HUES64 (cell line): ENCODE measurements around the gene CASP6. TPM values are rescaled to one million over a fixed set of nuclear protein-coding genes. Genes with fewer than 3 reads are reported as not detected.

ENCODE experiments used
- H3K27ac ChIP-seq: 2 replicates; pipeline ENCODE4 v1.7.0; 2013; ENCODE audit warnings: low read depth, low read length, inconsistent platforms
- H3K27me3 ChIP-seq: 2 replicates; pipeline ENCODE4 v1.6.1; 2013; ENCODE audit warnings: mild to moderate bottlenecking, low read length; ENCODE audit not compliant: insufficient read depth
- H3K36me3 ChIP-seq: 2 replicates; pipeline ENCODE4 v1.6.1; 2013; ENCODE audit warnings: mild to moderate bottlenecking, low read length; ENCODE audit not compliant: insufficient read depth
- H3K4me1 ChIP-seq: 2 replicates; pipeline ENCODE4 v1.6.1; 2013; ENCODE audit warnings: mild to moderate bottlenecking, low read length, moderate library complexity; ENCODE audit not compliant: insufficient read depth
- H3K4me3 ChIP-seq: 2 replicates; pipeline ENCODE4 v1.5.1; 2013; ENCODE audit warnings: mild to moderate bottlenecking, low read length, moderate library complexity
- H3K9ac ChIP-seq: 2 replicates; pipeline ENCODE4 v1.6.1; 2013; ENCODE audit warnings: mild to moderate bottlenecking, low read depth, low read length
- H3K9me3 ChIP-seq: 2 replicates; pipeline ENCODE4 v1.6.1; 2013; ENCODE audit warnings: low read depth, low read length; ENCODE audit not compliant: insufficient read depth
- WGBS: fragments of 150-250, 120-280 bp; methylation state at CpG from one replicate; pipeline ENCODE4 v1.1.7; 2013; ENCODE audit warnings: missing lambda C conversion rate; 5-methylcytosine and 5-hydroxymethylcytosine counted together
- polyA plus RNA-seq, 2 experiments: library from polyadenylated mRNA; stranded (reverse); fragments of 50-300 nt; gene quantifications; one replicate each; pipeline ENCODE4 v1.2.3, GENCODE V29; 2013

Gene CASP6
- 31.5 TPM for polyA plus RNA-seq (2013, experiment 1 of 2)
- polyA plus RNA-seq (2013, experiment 2 of 2), result 37.0 TPM

GRCh38 chr4:109702950-109703663 is at the start of gene CASP6:
Gene CASP6, minus strand, starts transcription at chr4:109703445. Its CDS starts 50 bp downstream, at chr4:109703395.
- under 1% methylated on average over 72 of the region's 72 CpGs for WGBS
- Histone ChIP-seq H3K27me3 (no peaks in the 10 kb centered on the region), H3K4me3 (peak within 1 kb of the TSS; percentile 92), H3K36me3 (peaks cover 14% of the 10 kb centered on the region), H3K9ac (peak within 1 kb of the TSS; percentile 78), H3K4me1 (peaks cover 15% of the 10 kb centered on the region), H3K9me3 (no peaks in the 10 kb centered on the region), H3K27ac (peak within 1 kb of the TSS; percentile 76)

DNA sequence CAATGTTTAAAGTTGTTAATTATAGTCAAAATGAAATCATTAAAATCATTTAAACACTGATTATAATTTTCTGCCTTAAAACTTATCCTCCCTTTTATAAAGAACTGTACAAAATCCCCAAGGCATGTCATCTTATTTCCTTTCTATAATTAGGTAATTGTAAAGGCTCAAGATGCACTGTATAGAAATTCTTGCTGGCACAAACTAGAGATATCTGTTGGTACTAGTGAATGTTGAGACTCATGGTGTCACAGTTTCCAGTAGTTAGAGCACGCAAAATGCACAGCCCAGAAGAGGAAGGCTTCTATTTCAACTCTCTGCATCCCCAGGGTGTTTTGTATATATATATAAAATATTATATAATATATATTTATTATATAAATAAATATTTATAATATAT is 49.3 kb upstream of the CASP6 start:
- no CpG with 5 or more reads among the region's 1 CpG for whole genome bisulfite sequencing
- no peaks in the 10 kb centered on the region for H3K9me3 ChIP-seq
- no peaks in the 10 kb centered on the region for H3K4me1 ChIP-seq
- no peaks in the 10 kb centered on the region for H3K27me3 ChIP-seq
- H3K4me3 ChIP-seq, result no peak overlapping the region
- H3K27ac ChIP-seq, result no peak overlapping the region
- no peaks in the 10 kb centered on the region for H3K36me3 ChIP-seq
- no peak overlapping the region for H3K9ac ChIP-seq

GRCh38 chr4:109751852-109752251 is 48.6 kb upstream of the CASP6 start:
- H3K27ac ChIP-seq, result no peak overlapping the region
- no peak overlapping the region for H3K4me3 ChIP-seq
- no peaks in the 10 kb centered on the region for H3K9me3 ChIP-seq
- 94% methylated on average over 4 of the region's 4 CpGs for WGBS
- H3K27me3 ChIP-seq, result no peaks in the 10 kb centered on the region
- no peaks in the 10 kb centered on the region for H3K4me1 ChIP-seq
- H3K9ac ChIP-seq, result no peak overlapping the region
- H3K36me3 ChIP-seq, result no peaks in the 10 kb centered on the region

- no peaks in the 10 kb centered on the region for H3K4me1 ChIP-seq
- no peak overlapping the region for H3K27ac ChIP-seq
- no peak overlapping the region for H3K4me3 ChIP-seq
- H3K9ac ChIP-seq, result no peak overlapping the region
- 98% methylated on average over 4 of the region's 4 CpGs for WGBS
- no peaks in the 10 kb centered on the region for H3K9me3 ChIP-seq
- no peaks in the 10 kb centered on the region for H3K36me3 ChIP-seq
- no peaks in the 10 kb centered on the region for H3K27me3 ChIP-seq
These were observed 47.5 kb upstream of the CASP6 start for GRCh38 chr4:109750652-109751244.

GRCh38 chr4:109749388-109750082 is 46.3 kb upstream of the CASP6 start:
- Histone ChIP-seq H3K4me3 (no peak overlapping the region), H3K4me1 (no peaks in the 10 kb centered on the region), H3K27ac (no peak overlapping the region), H3K27me3 (no peaks in the 10 kb centered on the region), H3K36me3 (no peaks in the 10 kb centered on the region), H3K9me3 (no peaks in the 10 kb centered on the region), H3K9ac (no peak overlapping the region)
- 94% methylated on average over 6 of the region's 7 CpGs for WGBS

- Histone ChIP-seq H3K27ac (no peak overlapping the region), H3K27me3 (no peaks in the 10 kb centered on the region), H3K9ac (no peak overlapping the region), H3K36me3 (no peaks in the 10 kb centered on the region), H3K4me3 (no peak overlapping the region), H3K9me3 (no peaks in the 10 kb centered on the region), H3K4me1 (no peaks in the 10 kb centered on the region)
- 96% methylated on average over 1 of the region's 1 CpG for WGBS
These were observed 44.9 kb upstream of the CASP6 start for GRCh38 chr4:109748114-109748513.

DNA sequence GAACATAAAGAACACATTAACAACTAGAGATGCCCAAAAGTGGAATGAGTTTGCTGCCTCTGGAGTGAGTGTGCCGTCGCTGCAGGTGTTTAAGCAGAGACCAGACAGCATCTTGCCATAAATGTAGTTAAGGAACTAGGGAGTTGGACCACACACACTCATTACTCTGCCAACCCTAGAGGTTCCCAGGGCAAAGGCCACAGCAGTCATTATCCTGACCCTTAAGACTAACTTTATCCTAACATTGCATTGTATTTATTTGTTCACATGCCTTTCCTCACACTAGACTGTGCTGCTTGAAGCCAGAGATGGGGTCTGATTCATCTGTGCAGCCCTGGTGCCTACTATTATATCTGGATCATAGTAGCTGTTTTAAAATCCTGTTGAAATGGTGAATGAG is 43.5 kb upstream of the CASP6 start:
- no peaks in the 10 kb centered on the region for H3K36me3 ChIP-seq
- H3K9ac ChIP-seq, result no peak overlapping the region
- H3K27ac ChIP-seq, result no peak overlapping the region
- whole genome bisulfite sequencing, result 95% methylated on average over 2 of the region's 2 CpGs
- no peaks in the 10 kb centered on the region for H3K4me1 ChIP-seq
- no peaks in the 10 kb centered on the region for H3K27me3 ChIP-seq
- H3K4me3 ChIP-seq, result no peak overlapping the region
- no peaks in the 10 kb centered on the region for H3K9me3 ChIP-seq

- H3K9ac ChIP-seq, result no peak overlapping the region
- H3K4me3 ChIP-seq, result no peak overlapping the region
- H3K9me3 ChIP-seq, result no peaks in the 10 kb centered on the region
- H3K36me3 ChIP-seq, result no peaks in the 10 kb centered on the region
- no peaks in the 10 kb centered on the region for H3K4me1 ChIP-seq
- H3K27me3 ChIP-seq, result no peaks in the 10 kb centered on the region
- H3K27ac ChIP-seq, result no peak overlapping the region
These were observed 42.6 kb upstream of the CASP6 start for GRCh38 chr4:109745830-109746229.

DNA sequence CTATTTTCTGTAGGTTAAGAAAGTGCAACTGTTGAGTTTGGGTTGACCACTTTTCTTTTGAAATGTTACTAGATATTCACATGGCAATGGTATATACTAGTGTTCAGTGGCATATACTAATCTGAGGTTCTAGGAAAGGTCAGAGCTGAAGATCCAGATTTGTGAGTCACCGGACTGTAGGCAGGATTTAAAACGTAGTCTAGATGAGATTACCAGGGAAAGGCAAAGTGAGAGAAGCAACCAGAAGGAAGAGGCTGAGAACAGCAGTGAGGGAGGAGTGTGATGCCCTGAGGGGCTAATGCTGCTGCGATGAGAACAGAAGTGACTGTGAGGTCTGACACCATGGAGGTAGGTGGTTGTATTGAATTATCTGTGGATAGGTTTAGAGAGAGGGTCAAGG is 36.3 kb upstream of the CASP6 start:
- 90% methylated on average over 3 of the region's 3 CpGs for WGBS
- Histone ChIP-seq H3K4me1 (0 out of 2 replicates have a peak, but pooled peaks cover 7% of the 10 kb centered on the region), H3K27ac (no peak overlapping the region), H3K4me3 (no peak overlapping the region), H3K27me3 (no peaks in the 10 kb centered on the region), H3K9me3 (no peaks in the 10 kb centered on the region), H3K36me3 (no peaks in the 10 kb centered on the region), H3K9ac (no peak overlapping the region)

DNA sequence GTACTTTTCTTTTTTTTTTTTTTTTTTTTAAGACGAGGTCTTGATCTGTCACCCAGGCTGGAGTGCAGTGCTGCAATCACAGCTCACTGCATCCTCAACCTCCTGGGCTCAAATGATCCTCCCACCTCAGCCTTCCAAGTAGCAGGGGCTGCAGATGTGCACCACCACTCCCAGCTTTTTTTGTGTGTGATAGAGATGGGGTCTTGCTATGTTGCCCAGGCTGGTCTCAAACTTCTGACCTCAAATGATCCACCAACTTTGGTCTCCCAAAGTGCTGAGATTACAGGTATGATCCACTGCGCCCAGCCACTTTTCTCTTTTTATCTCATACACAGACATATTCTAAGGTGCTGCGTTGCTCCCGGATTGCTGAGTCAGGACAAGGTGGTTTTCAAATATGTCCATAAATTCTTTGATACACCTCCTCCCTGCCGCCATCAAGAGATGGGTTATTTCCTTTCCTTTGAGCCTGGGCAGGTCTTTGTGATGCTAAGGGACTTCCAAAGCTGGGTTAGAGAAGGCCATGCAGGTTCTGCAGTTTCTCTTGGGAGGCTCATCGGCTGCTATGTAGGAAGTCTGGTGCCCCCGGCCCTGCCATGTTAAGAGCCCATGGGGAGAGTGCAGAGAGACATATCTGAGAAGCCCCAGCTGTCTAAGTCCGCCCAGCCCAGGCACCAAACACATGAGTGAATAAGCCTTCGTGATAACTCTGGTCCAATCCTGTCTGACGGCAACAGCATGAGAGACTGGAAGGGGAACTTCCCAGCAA is 35.0 kb upstream of the CASP6 start:
- no peaks in the 10 kb centered on the region for H3K9me3 ChIP-seq

More for the DNA sequence above, 35.0 kb upstream of the CASP6 start:
- no peak overlapping the region for H3K4me3 ChIP-seq
- H3K27ac ChIP-seq, result no peak overlapping the region
- H3K27me3 ChIP-seq, result no peaks in the 10 kb centered on the region
- WGBS, result 84% methylated on average over 9 of the region's 10 CpGs
- 0 out of 2 replicates have a peak, but pooled peaks cover 7% of the 10 kb centered on the region for H3K4me1 ChIP-seq
- H3K9ac ChIP-seq, result no peak overlapping the region
- H3K36me3 ChIP-seq, result no peaks in the 10 kb centered on the region
